ENCODE data around the gene C13orf46. TPM values are rescaled to one million over a fixed set of nuclear protein-coding genes. Genes with fewer than 3 reads are reported as not detected.

The C13orf46 gene
- total RNA-seq, 4 donors from 2014 or later: 0.31 to 6.6 (median 5.9) TPM; not detected in 1

- Histone ChIP-seq H3K27ac (peak overlapping the region in 1 of 4 donors; percentile 50), H3K9me3 (no peaks in the 10 kb centered on the region), H3K27me3 (no peaks in the 10 kb centered on the region), H3K4me1 (no peaks in the 10 kb centered on the region), H3K36me3 (peaks cover 0 to 65% of the 10 kb centered on the region in 2 donors), H3K4me3 (no peak overlapping the region)
- WGBS, 2 donors (ENCODE audit: low coverage in 1 of 2): 79 to 87% methylated on average over 5 to 14 of the region's 15 CpGs
- TF ChIP-seq CTCF (IDR thresholded peaks at IDR 0.05) (no peak), POLR2A (IDR thresholded peaks at IDR 0.05) (no peak), EP300 (IDR thresholded peaks at IDR 0.05) (no peak), POLR2AphosphoS5 (IDR thresholded peaks at IDR 0.05) (no peak)
- no peak for ATAC-seq
These were observed 31.4 kb upstream of the C13orf46 start for GRCh38 chr13:114005206-114005724.

- H3K27ac ChIP-seq: peak overlapping the region in 1 of 4 donors; percentile 50
- no peaks in the 10 kb centered on the region for H3K4me1 ChIP-seq
- no peaks in the 10 kb centered on the region for H3K27me3 ChIP-seq
- no peak overlapping the region for H3K4me3 ChIP-seq
- H3K36me3 ChIP-seq: peaks cover 0 to 62% of the 10 kb centered on the region in 2 donors
- no peaks in the 10 kb centered on the region for H3K9me3 ChIP-seq
- TF ChIP-seq EP300 (IDR thresholded peaks at IDR 0.05): no peak
- no peak for TF ChIP-seq POLR2AphosphoS5 (IDR thresholded peaks at IDR 0.05)
- no peak for TF ChIP-seq CTCF (IDR thresholded peaks at IDR 0.05)
- TF ChIP-seq POLR2A (IDR thresholded peaks at IDR 0.05): no peak
- ATAC-seq: peak; percentile 59
- WGBS, 2 donors (ENCODE audit: low coverage in 1 of 2): 86 to 89% methylated on average over 11 to 40 of the region's 41 CpGs
These were observed 30.7 kb upstream of the C13orf46 start for GRCh38 chr13:114004420-114005205.

- no peak overlapping the region for H3K27ac ChIP-seq
- no peaks in the 10 kb centered on the region for H3K27me3 ChIP-seq
- WGBS, 2 donors (ENCODE audit: low coverage in 1 of 2): 88 to 90% methylated on average over 2 to 9 of the region's 24 CpGs
- peaks cover 0 to 10% (median 5%) of the 10 kb centered on the region in 3 donors for H3K4me1 ChIP-seq
- no peaks in the 10 kb centered on the region for H3K9me3 ChIP-seq
- H3K4me3 ChIP-seq: no peak overlapping the region
- ATAC-seq: no peak
- H3K36me3 ChIP-seq: peaks cover 0 to 68% of the 10 kb centered on the region in 2 donors
- TF ChIP-seq POLR2A (IDR thresholded peaks at IDR 0.05) (no peak), EP300 (IDR thresholded peaks at IDR 0.05) (no peak)
These were observed 29.0 kb upstream of the C13orf46 start for GRCh38 chr13:114002771-114003321.

GRCh38 chr13:114002009-114002544 lies 28.2 kb upstream of the C13orf46 start:
- Histone ChIP-seq H3K4me1 (peaks cover 0 to 18% (median 6%) of the 10 kb centered on the region in 3 donors), H3K4me3 (no peak overlapping the region), H3K27me3 (no peaks in the 10 kb centered on the region), H3K9me3 (no peaks in the 10 kb centered on the region), H3K27ac (no peak overlapping the region), H3K36me3 (peaks cover 0 to 68% of the 10 kb centered on the region in 2 donors)
- TF ChIP-seq POLR2A (IDR thresholded peaks at IDR 0.05) (no peak), CTCF (IDR thresholded peaks at IDR 0.05) (no peak), POLR2AphosphoS5 (IDR thresholded peaks at IDR 0.05) (no peak), EP300 (IDR thresholded peaks at IDR 0.05) (no peak)
- WGBS, 2 donors (ENCODE audit: low coverage in 1 of 2): 72 to 79% methylated on average over 4 of the region's 27 CpGs
- ATAC-seq: peak; percentile 44

GRCh38 chr13:114001331-114002008 lies 27.6 kb upstream of the C13orf46 start:
- peaks cover 0 to 18% (median 6%) of the 10 kb centered on the region in 3 donors for H3K4me1 ChIP-seq
- ATAC-seq: no peak
- 88% methylated on average over 10 of the region's 46 CpGs; no CpG with 5 or more reads in 1 of the 2 donors for WGBS, 2 donors (ENCODE audit: low coverage in 1 of 2)
- H3K36me3 ChIP-seq: peaks cover 0 to 75% of the 10 kb centered on the region in 2 donors
- H3K27me3 ChIP-seq: no peaks in the 10 kb centered on the region
- no peaks in the 10 kb centered on the region for H3K9me3 ChIP-seq
- no peak overlapping the region for H3K27ac ChIP-seq
- TF ChIP-seq EP300 (IDR thresholded peaks at IDR 0.05) (no peak), POLR2AphosphoS5 (IDR thresholded peaks at IDR 0.05) (no peak), CTCF (IDR thresholded peaks at IDR 0.05) (no peak), POLR2A (IDR thresholded peaks at IDR 0.05) (no peak)
- no peak overlapping the region for H3K4me3 ChIP-seq

Measured in gastroesophageal sphincter (tissue), 4 donors.